K562 (cell line): ENCODE measurements around the gene TSPAN16. TPM values are rescaled to one million over a fixed set of nuclear protein-coding genes. Genes with fewer than 3 reads are reported as not detected.

Experiments
- EGR1 ChIP-seq: fragments of 450-650 bp; conservative IDR thresholded peaks from 2 replicates; pipeline ENCODE4 v1.6.1; 2017; ENCODE audit warnings: mild to moderate bottlenecking
- GTF3C2 ChIP-seq: IDR thresholded peaks from 3 replicates; pipeline ENCODE4 v1.6.1; 2011; ENCODE audit warnings: borderline replicate concordance, mild to moderate bottlenecking, moderate library complexity; ENCODE audit not compliant: insufficient read length; ENCODE audit errors: extremely low read depth
- HOXB6 ChIP-seq: fragments of 250-450 bp; sonication (Bioruptor Pico); IDR thresholded peaks from 2 replicates; pipeline ENCODE4 v1.5.1; 2022; ENCODE audit warnings: mild to moderate bottlenecking, borderline replicate concordance
- HSF4 ChIP-seq: fragments of 250-450 bp; sonication (Bioruptor Pico); IDR thresholded peaks from 2 replicates; pipeline ENCODE4 v2.1.2; 2022; ENCODE audit warnings: mild to moderate bottlenecking, moderate library complexity, borderline replicate concordance
- L3MBTL2 ChIP-seq: fragments of 450-650 bp; IDR thresholded peaks from 2 replicates; pipeline ENCODE4 v1.6.1; 2016; ENCODE audit warnings: mild to moderate bottlenecking, moderate library complexity
- MAFG ChIP-seq: fragments of 450-650 bp; conservative IDR thresholded peaks from 2 replicates; pipeline ENCODE4 v1.6.1; 2016; ENCODE audit warnings: missing genetic modification characterization, missing compliant biosample characterization
- MTA3 ChIP-seq: fragments of 450-650 bp; formaldehyde crosslinking; IDR thresholded peaks from 2 replicates; pipeline ENCODE4 v1.6.1; 2017; ENCODE audit warnings: mild to moderate bottlenecking, borderline replicate concordance
- NRF1 ChIP-seq, 2 experiments: fragments of 450-650 bp; IDR thresholded peaks in 1 of 2; conservative IDR thresholded peaks in 1 of 2; 2 replicates each; pipeline ENCODE4 v1.6.1; 2014; ENCODE audit warnings: mild to moderate bottlenecking in 2 of 2
- PYGO2 ChIP-seq: fragments of 450-650 bp; IDR thresholded peaks from 2 replicates; pipeline ENCODE4 v1.6.1; 2016; ENCODE audit warnings: mild to moderate bottlenecking, missing genetic modification characterization, moderate library complexity, missing compliant biosample characterization
- RHOXF2B ChIP-seq: fragments of 250-450 bp; sonication (Bioruptor Pico); conservative IDR thresholded peaks from 2 replicates; pipeline ENCODE4 v1.5.1; 2021
- RREB1 ChIP-seq: fragments of 250-450 bp; sonication (Bioruptor Pico); IDR thresholded peaks from 2 replicates; pipeline ENCODE4 v1.4.0; 2020
- SRF ChIP-seq, 2 experiments: fragments of 250-450, 450-650 bp in 1 of 2; sonication (Bioruptor Pico) in 1 of 2; sonication (generic) in 1 of 2; formaldehyde crosslinking; IDR thresholded peaks; 2 replicates each; pipeline versions ENCODE4 v1.5.0 to v1.5.1; 2020 to 2022; ENCODE audit warnings: mild to moderate bottlenecking in 1 of 2, missing genetic modification reagents in 1 of 2
- STAG1 ChIP-seq: sonication (generic); formaldehyde crosslinking; IDR thresholded peaks from 2 replicates; pipeline ENCODE4 v1.5.0; 2020; ENCODE audit warnings: missing genetic modification reagents, borderline replicate concordance
- TAF1 ChIP-seq: IDR thresholded peaks from 2 replicates; pipeline ENCODE4 v1.6.1; 2011; ENCODE audit warnings: mild to moderate bottlenecking, low read length, moderate library complexity; ENCODE audit not compliant: insufficient read depth, control insufficient read depth, severe bottlenecking; ENCODE audit errors: extremely low read depth
- TFE3 ChIP-seq: fragments of 450-650 bp; formaldehyde crosslinking; IDR thresholded peaks from 2 replicates; pipeline ENCODE4 v1.4.0; 2020; ENCODE audit warnings: mild to moderate bottlenecking, mixed read lengths
- ZNF143 ChIP-seq: sonication (generic); formaldehyde crosslinking; IDR thresholded peaks from 2 replicates; pipeline ENCODE4 v1.9.0; 2022; ENCODE audit warnings: mild to moderate bottlenecking, missing genetic modification reagents
- ZNF274 ChIP-seq: IDR thresholded peaks from 2 replicates; pipeline ENCODE4 v1.6.1; 2011; ENCODE audit warnings: low read depth, mild to moderate bottlenecking, low read length, moderate library complexity, borderline replicate concordance
- ZNF551 ChIP-seq: fragments of 250-450 bp; sonication (Bioruptor Pico); IDR thresholded peaks from 2 replicates; pipeline ENCODE4 v1.5.0; 2021; ENCODE audit warnings: mild to moderate bottlenecking, moderate library complexity
- ZNF766 ChIP-seq: fragments of 200-800 bp; sonication (Bioruptor generic); conservative IDR thresholded peaks from 2 replicates; pipeline ENCODE4 v1.6.1; 2016; ENCODE audit warnings: missing genetic modification characterization, missing compliant biosample characterization
- polyA plus RNA-seq, 8 experiments: library from polyadenylated mRNA; depleted of rRNA in 4 of 8; stranded (reverse) in 5 of 8; unstranded in 3 of 8; fragments of >200 nt; fragmentation: Nextera tagmentation in 2 of 8; fragmentation: Illumina TruSeq in 1 of 8; extraction: Ambion mirVana in 2 of 8; extraction: Trizol in 1 of 8; gene quantifications; 2 replicates each; pipeline versions ENCODE4 v1.2.1 to v1.2.3, GENCODE V29; 2011 to 2014; ENCODE audit warnings: inconsistent platforms in 1 of 8, missing spikeins in 1 of 8
- total RNA-seq, 7 experiments: library from RNA; depleted of rRNA in 6 of 7; stranded (reverse); fragments of >200 nt in 6 of 7; fragmentation: Illumina TruSeq in 2 of 7; extraction: Trizol in 2 of 7; gene quantifications; 2 replicates each; pipeline versions ENCODE4 v1.2.1 to v1.2.3, GENCODE V29; 2011 to 2021; ENCODE audit warnings: low replicate concordance in 1 of 7

The TSPAN16 gene
- total and polyA plus RNA-seq, 9 of the 15 experiments (the other 6 are each of a cell fraction or from before 2014, with no cell fraction given): not detected

GRCh38 chr19:11268783-11269267 is 27.1 kb upstream of the TSPAN16 start (continued):
- TF ChIP-seq HSF4 (CRISPR knock-in tag) (no peak), TAF1 (no peak), L3MBTL2 (no peak), ZNF143 (no peak), SRF (CRISPR knock-in tag; IDR thresholded peaks at IDR 0.05) (no peak), EGR1 (no peak), TFE3 (CRISPR knock-in tag) (no peak), NRF1 (conservative IDR thresholded peaks at IDR 0.05 in 1 of 2, IDR thresholded peaks at IDR 0.05 in 1 of 2) (no peak), ZNF551 (no peak), RHOXF2B (CRISPR knock-in tag) (no peak), MTA3 (no peak), MAFG (tag) (no peak), PYGO2 (no peak), HOXB6 (no peak), ZNF274 (no peak), RREB1 (CRISPR knock-in tag) (no peak), GTF3C2 (no peak), ZNF766 (CRISPR knock-in tag) (no peak), STAG1 (CRISPR knock-in tag) (no peak)
